ENCODE results near the gene TSPO2.

Gene TSPO2

DNA sequence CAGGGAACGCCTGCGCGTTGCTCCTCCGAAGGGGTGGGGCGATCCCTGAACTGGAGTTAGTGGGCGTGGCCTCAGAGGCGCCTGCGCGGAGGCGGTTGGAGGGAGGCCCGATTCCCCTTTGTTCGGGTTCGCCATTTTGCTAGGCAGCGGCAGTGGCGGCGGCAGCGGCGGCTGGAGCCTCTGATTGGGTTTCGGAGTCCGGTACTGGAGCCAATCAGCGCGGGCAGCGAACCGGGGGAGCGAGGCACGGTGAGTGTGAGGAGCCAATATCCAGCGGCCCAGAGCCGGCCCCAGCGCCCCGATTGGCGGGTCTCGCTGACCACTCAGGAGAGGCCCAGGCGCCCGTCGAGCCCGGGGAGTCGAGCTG, 30.6 kb downstream of the TSPO2 start, which contains the start of gene NFYA:
Gene NFYA, plus strand, starts transcription at position 139 of the 367 bp plus-strand sequence. CDS start 6,116 bp downstream, outside the sequence.
- Histone ChIP-seq H3K27ac (ENCODE audit: low read depth, low read length) (peak within 1 kb of the TSS; percentile 90), H4K20me1 (ENCODE audit: low read depth, low read length) (no peaks in the 10 kb centered on the region), H3K4me3 (ENCODE audit: insufficient read depth, low read length, poor library complexity, severe bottlenecking) (peak within 1 kb of the TSS; percentile 92), H3K9me2 (replicated peaks; ENCODE audit: insufficient read depth, low read length) (no peaks in the 10 kb centered on the region), H3K9ac (ENCODE audit: low read length) (peak within 1 kb of the TSS; percentile 98), H3K79me2 (ENCODE audit: insufficient read depth, low read length) (peaks cover 47% of the 10 kb centered on the region), H2AFZ (ENCODE audit: low read depth, low read length, severe bottlenecking) (peak within 1 kb of the TSS; percentile 61), H3F3A (ENCODE audit: insufficient read depth) (peaks cover 66% of the 10 kb centered on the region), H3K4me2 (ENCODE audit: low read depth, low read length, poor library complexity, severe bottlenecking) (peak within 1 kb of the TSS; percentile 85), H3K9me3 (ENCODE audit: insufficient read depth, low read length) (no peaks in the 10 kb centered on the region), H3K36me3 (ENCODE audit: low read length) (peaks cover 15% of the 10 kb centered on the region), H3K27me3 (ENCODE audit: low read length) (no peaks in the 10 kb centered on the region)
- TF ChIP-seq, protein P1, sequence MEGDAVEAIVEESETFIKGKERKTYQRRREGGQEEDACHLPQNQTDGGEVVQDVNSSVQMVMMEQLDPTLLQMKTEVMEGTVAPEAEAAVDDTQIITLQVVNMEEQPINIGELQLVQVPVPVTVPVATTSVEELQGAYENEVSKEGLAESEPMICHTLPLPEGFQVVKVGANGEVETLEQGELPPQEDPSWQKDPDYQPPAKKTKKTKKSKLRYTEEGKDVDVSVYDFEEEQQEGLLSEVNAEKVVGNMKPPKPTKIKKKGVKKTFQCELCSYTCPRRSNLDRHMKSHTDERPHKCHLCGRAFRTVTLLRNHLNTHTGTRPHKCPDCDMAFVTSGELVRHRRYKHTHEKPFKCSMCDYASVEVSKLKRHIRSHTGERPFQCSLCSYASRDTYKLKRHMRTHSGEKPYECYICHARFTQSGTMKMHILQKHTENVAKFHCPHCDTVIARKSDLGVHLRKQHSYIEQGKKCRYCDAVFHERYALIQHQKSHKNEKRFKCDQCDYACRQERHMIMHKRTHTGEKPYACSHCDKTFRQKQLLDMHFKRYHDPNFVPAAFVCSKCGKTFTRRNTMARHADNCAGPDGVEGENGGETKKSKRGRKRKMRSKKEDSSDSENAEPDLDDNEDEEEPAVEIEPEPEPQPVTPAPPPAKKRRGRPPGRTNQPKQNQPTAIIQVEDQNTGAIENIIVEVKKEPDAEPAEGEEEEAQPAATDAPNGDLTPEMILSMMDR (IDR thresholded peaks at IDR 0.05; ENCODE audit: insufficient read depth, low read length, poor library complexity, severe bottlenecking) = no peak

- TF ChIP-seq, protein P1 (IDR thresholded peaks at IDR 0.05; ENCODE audit: insufficient read depth, low read length, poor library complexity, severe bottlenecking) = peak; percentile 32
- TF ChIP-seq EZH2phosphoT487 (conservative IDR thresholded peaks at IDR 0.05; ENCODE audit: low read length) = no peak
- Histone ChIP-seq H3K9ac (ENCODE audit: low read length) (peak overlapping the region; percentile 98), H3F3A (ENCODE audit: insufficient read depth) (peaks cover 66% of the 10 kb centered on the region), H3K9me2 (replicated peaks; ENCODE audit: insufficient read depth, low read length) (no peaks in the 10 kb centered on the region), H3K79me2 (ENCODE audit: insufficient read depth, low read length) (peaks cover 53% of the 10 kb centered on the region), H3K9me3 (ENCODE audit: insufficient read depth, low read length) (no peaks in the 10 kb centered on the region), H3K36me3 (ENCODE audit: low read length) (peaks cover 12% of the 10 kb centered on the region), H4K20me1 (ENCODE audit: low read depth, low read length) (no peaks in the 10 kb centered on the region), H2AFZ (ENCODE audit: low read depth, low read length, severe bottlenecking) (peak overlapping the region; percentile 38), H3K4me3 (ENCODE audit: insufficient read depth, low read length, poor library complexity, severe bottlenecking) (peak overlapping the region; percentile 92), H3K4me2 (ENCODE audit: low read depth, low read length, poor library complexity, severe bottlenecking) (peak overlapping the region; percentile 85), H3K27ac (ENCODE audit: low read depth, low read length) (peak overlapping the region; percentile 90), H3K27me3 (ENCODE audit: low read length) (no peaks in the 10 kb centered on the region)
Observed at GRCh38 chr6:41073203-41073967, 31.1 kb downstream of the TSPO2 start.

DNA sequence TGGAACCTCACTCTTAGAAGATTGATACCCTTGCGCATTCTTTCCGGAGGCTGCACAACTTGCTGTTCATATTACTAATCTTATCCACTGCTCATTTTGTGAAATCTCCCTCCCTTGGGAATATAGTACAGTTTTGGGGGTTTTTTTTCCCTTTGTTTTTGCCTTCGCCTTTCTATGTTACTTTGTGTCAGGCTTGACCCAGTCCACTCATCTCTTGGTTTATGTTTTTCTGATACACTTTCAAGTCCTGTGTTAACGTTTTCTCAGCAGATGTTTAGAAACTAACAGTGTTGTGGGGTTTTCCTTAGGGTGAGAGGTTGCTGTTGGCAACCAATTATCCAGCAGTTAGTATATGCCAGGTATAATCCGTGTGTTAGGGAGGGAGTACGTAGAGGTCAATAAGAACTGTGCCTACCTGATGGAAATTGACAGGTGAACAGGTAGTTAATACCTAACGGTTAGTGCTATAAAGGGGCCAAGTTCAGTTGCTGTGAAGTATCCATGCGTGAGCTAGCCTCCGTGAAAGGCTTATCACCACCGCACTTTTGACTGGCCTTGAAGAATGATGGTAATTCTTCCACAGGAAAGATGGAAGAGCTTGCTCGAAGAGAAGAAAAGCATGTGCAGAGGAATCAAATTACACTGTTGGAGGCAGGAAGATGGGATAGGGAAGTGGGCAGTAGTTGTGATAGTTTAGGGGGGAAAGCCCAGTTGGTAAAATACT, 31.9 kb downstream of the TSPO2 start:
- H3K4me3 ChIP-seq (ENCODE audit: insufficient read depth, low read length, poor library complexity, severe bottlenecking) = peak overlapping the region; percentile 92
- H3K9me3 ChIP-seq (ENCODE audit: insufficient read depth, low read length) = no peaks in the 10 kb centered on the region
- H4K20me1 ChIP-seq (ENCODE audit: low read depth, low read length) = no peaks in the 10 kb centered on the region
- H3F3A ChIP-seq (ENCODE audit: insufficient read depth) = peaks cover 59% of the 10 kb centered on the region
- peaks cover 60% of the 10 kb centered on the region for H3K79me2 ChIP-seq (ENCODE audit: insufficient read depth, low read length)
- TF ChIP-seq, protein P1 (IDR thresholded peaks at IDR 0.05; ENCODE audit: insufficient read depth, low read length, poor library complexity, severe bottlenecking) = no peak
- no peak for TF ChIP-seq EZH2phosphoT487 (conservative IDR thresholded peaks at IDR 0.05; ENCODE audit: low read length)
- peak overlapping the region; percentile 90 for H3K27ac ChIP-seq (ENCODE audit: low read depth, low read length)
- H3K9ac ChIP-seq (ENCODE audit: low read length) = peak overlapping the region; percentile 98
- no peaks in the 10 kb centered on the region for H3K9me2 ChIP-seq (replicated peaks; ENCODE audit: insufficient read depth, low read length)
- peak overlapping the region; percentile 85 for H3K4me2 ChIP-seq (ENCODE audit: low read depth, low read length, poor library complexity, severe bottlenecking)
- H3K36me3 ChIP-seq (ENCODE audit: low read length) = peaks cover 17% of the 10 kb centered on the region
- H3K27me3 ChIP-seq (ENCODE audit: low read length) = no peaks in the 10 kb centered on the region
- H2AFZ ChIP-seq (ENCODE audit: low read depth, low read length, severe bottlenecking) = no peak overlapping the region
